ENCODE data around the gene SLC16A3. TPM values are rescaled to one million over a fixed set of nuclear protein-coding genes. Genes with fewer than 3 reads are reported as not detected.

The SLC16A3 gene
- total and polyA plus RNA-seq, 10 of the 15 experiments (the other 5 are each of a cell fraction or from before 2014, with no cell fraction given), result 0.10 to 46.5 (median 8.0) TPM

DNA sequence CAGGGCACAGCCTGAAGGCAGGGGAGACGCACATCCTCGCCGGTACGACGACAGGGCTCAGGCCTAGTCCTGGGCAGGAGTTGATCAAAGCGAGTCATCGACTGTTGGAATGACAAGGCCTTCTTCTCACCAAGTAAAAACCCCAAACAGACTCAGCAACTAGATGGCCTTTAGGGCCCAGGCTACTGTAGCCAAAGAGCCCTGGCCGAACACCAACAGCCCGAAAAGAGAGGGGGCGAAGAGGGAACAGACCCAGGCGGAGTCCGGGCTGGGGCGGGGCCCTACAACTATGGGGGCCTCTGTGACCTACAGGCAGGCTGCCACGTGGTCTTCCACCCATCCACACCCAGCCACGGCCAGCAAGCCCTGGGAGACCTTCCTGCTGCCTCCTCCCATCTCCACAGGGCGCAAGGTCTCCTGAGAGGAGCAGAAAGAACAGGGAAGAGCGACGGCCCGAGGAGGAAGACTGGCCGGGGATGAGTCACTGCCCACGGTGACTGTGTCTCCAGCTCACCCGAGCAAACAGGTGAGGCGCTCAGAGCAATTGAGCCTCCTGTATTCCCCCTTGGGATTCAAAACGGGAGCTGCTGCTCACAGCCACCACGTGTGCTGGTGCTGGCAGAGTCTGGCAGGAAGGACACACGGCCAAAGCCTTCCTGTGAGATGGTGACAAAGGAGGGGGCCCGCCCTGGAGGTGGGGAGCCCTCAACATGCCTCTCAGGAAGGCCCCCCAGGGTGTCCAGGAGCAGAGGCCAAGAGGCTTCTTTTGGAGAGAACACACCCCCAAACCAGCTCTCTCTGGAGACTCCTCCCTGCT, 17.7 kb downstream of the SLC16A3 start (continued):
- TF ChIP-seq E2F8 (IDR thresholded peaks at IDR 0.05; ENCODE audit: low read depth, partially characterized antibody) (no peak), PBX3 (IDR thresholded peaks at IDR 0.05; ENCODE audit: insufficient replicate concordance, low read depth, low read length) (peak; percentile 20), SMC3 (IDR thresholded peaks at IDR 0.05; ENCODE audit: borderline replicate concordance, low read length) (no peak)
- TF ChIP-seq, protein P1, sequence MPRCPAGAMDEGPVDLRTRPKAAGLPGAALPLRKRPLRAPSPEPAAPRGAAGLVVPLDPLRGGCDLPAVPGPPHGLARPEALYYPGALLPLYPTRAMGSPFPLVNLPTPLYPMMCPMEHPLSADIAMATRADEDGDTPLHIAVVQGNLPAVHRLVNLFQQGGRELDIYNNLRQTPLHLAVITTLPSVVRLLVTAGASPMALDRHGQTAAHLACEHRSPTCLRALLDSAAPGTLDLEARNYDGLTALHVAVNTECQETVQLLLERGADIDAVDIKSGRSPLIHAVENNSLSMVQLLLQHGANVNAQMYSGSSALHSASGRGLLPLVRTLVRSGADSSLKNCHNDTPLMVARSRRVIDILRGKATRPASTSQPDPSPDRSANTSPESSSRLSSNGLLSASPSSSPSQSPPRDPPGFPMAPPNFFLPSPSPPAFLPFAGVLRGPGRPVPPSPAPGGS (IDR thresholded peaks at IDR 0.05; ENCODE audit: borderline replicate concordance, insufficient read depth, low read depth, low read length, poor library complexity, severe bottlenecking), result peak; percentile 59
